Nephron progenitor cell (in vitro differentiated cells): ENCODE results near the gene MAP2K5.
A peak's percentile ranks its signal among the peaks of the same experiment; 100 is the strongest.

ENCODE experiments used
- DNase-seq: peaks from one replicate; pipeline ENCODE4 v3.0.0; 2021
- H3K27ac Mint-ChIP-seq: 2 replicates; pipeline ENCODE4 v1.8.0; 2021; ENCODE audit warnings: mild to moderate bottlenecking, moderate library complexity, mixed read lengths
- H3K27me3 Mint-ChIP-seq: 2 replicates; pipeline ENCODE4 v1.8.0; 2021; ENCODE audit warnings: mild to moderate bottlenecking, low read depth, mixed read lengths; ENCODE audit not compliant: poor library complexity
- H3K36me3 Mint-ChIP-seq: 2 replicates; pipeline ENCODE4 v1.8.0; 2021; ENCODE audit warnings: low read depth, mixed read lengths
- H3K4me1 Mint-ChIP-seq: 2 replicates; pipeline ENCODE4 v1.8.0; 2021; ENCODE audit warnings: mixed read lengths
- H3K4me3 Mint-ChIP-seq: 2 replicates; pipeline ENCODE4 v1.8.0; 2021; ENCODE audit warnings: mild to moderate bottlenecking, moderate library complexity, mixed read lengths
- H3K9me3 Mint-ChIP-seq: 2 replicates; pipeline ENCODE4 v1.8.0; 2021; ENCODE audit warnings: mild to moderate bottlenecking, moderate library complexity, mixed read lengths
- CTCF ChIP-seq: fragments of 200-600 bp; sonication (generic); IDR thresholded peaks from 2 replicates; pipeline ENCODE4 v1.5.0; 2021; ENCODE audit warnings: antibody characterized with exemption

MAP2K5 gene

GRCh38 chr15:67843571-67844387, 301.3 kb downstream of the MAP2K5 start:
- Mint-ChIP-seq H3K27ac (peak overlapping the region; percentile 96), H3K4me3 (peak overlapping the region; percentile 50), H3K36me3 (no peaks in the 10 kb centered on the region), H3K9me3 (peaks cover 6% of the 10 kb centered on the region), H3K4me1 (peaks cover 81% of the 10 kb centered on the region), H3K27me3 (peaks cover 17% of the 10 kb centered on the region)
- TF ChIP-seq CTCF: no peak
- DNase-seq: peak; percentile 73

GRCh38 chr15:67845974-67846373, 303.5 kb downstream of the MAP2K5 start:
- Mint-ChIP-seq H3K36me3 (no peaks in the 10 kb centered on the region), H3K27me3 (peaks cover 6% of the 10 kb centered on the region), H3K9me3 (peaks cover 7% of the 10 kb centered on the region), H3K4me3 (no peak overlapping the region), H3K4me1 (peaks cover 82% of the 10 kb centered on the region), H3K27ac (no peak overlapping the region)
- DNase-seq: no peak
- no peak for TF ChIP-seq CTCF

- H3K4me1 Mint-ChIP-seq: peaks cover 83% of the 10 kb centered on the region
- no peak overlapping the region for H3K27ac Mint-ChIP-seq
- no peaks in the 10 kb centered on the region for H3K36me3 Mint-ChIP-seq
- H3K27me3 Mint-ChIP-seq: peaks cover 8% of the 10 kb centered on the region
- no peak for TF ChIP-seq CTCF
- H3K4me3 Mint-ChIP-seq: no peak overlapping the region
- no peak for DNase-seq
- H3K9me3 Mint-ChIP-seq: peaks cover 7% of the 10 kb centered on the region
These were observed 307.0 kb downstream of the MAP2K5 start for GRCh38 chr15:67849538-67849937.

- H3K9me3 Mint-ChIP-seq: peaks cover 7% of the 10 kb centered on the region
- H3K36me3 Mint-ChIP-seq: no peaks in the 10 kb centered on the region
These were observed 307.8 kb downstream of the MAP2K5 start for GRCh38 chr15:67850336-67850735.

GRCh38 chr15:67850994-67851571, 308.6 kb downstream of the MAP2K5 start:
- no peak for DNase-seq
- Mint-ChIP-seq H3K27ac (no peak overlapping the region), H3K27me3 (peaks cover 8% of the 10 kb centered on the region), H3K4me1 (peaks cover 74% of the 10 kb centered on the region), H3K9me3 (peaks cover 7% of the 10 kb centered on the region), H3K4me3 (no peak overlapping the region), H3K36me3 (no peaks in the 10 kb centered on the region)
- no peak for TF ChIP-seq CTCF

More at GRCh38 chr15:67850336-67850735, 307.8 kb downstream of the MAP2K5 start:
- Mint-ChIP-seq H3K27ac (no peak overlapping the region), H3K4me1 (peaks cover 76% of the 10 kb centered on the region), H3K4me3 (no peak overlapping the region), H3K27me3 (peaks cover 8% of the 10 kb centered on the region)
- no peak for DNase-seq
- no peak for TF ChIP-seq CTCF
